RPMI7951 (cell line): Measurements from ENCODE around the gene ST6GAL1. TPM values are rescaled to one million over a fixed set of nuclear protein-coding genes. Genes with fewer than 3 reads are reported as not detected.
"Not testable (repeated sequence)": the region's sequence is repeated elsewhere in the genome, so short reads cannot be mapped to it uniquely, and the experiment has no call there.

Source experiments
- DNase-seq: peaks from one replicate; pipeline ENCODE4 v3.0.0-alpha.2; 2012; ENCODE audit warnings: low read depth
- total RNA-seq: library from RNA; depleted of rRNA; stranded (reverse); fragments of >200 nt; shearing (Covaris generic); gene quantifications from 2 replicates; pipeline ENCODE4 v1.2.3, GENCODE V29; 2014

ST6GAL1 gene
- total RNA-seq, 1 experiment from 2014 or later, result 2.0 TPM

DNA sequence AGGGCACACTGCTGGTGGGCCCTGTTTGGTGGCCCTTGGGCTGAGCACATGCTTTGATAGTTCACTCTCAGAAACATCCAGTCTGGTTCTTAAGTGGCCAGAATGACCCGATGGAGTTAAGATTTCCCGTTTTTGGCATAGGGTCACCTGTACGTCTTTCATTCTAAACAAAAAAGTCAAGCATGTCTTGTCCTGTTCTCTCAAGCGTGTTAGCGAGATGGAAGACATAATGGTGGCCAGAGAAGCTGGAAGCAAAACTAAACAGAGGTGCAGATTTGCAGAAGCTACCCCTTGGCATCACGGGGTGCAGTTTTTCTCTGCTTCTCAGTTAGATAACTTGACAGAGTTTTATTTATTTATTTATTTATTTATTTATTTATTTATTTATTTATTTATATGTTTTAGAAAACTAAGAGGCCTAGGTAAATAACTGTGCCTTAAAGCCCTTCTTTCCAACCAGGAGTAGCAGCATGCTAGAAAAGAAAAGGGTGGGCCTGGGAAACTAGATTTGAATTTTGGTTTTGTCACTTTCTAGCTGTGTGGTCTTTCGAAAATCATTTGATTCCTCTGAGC lies 63.0 kb downstream of the ST6GAL1 start:
- DNase-seq, result no peak

DNA sequence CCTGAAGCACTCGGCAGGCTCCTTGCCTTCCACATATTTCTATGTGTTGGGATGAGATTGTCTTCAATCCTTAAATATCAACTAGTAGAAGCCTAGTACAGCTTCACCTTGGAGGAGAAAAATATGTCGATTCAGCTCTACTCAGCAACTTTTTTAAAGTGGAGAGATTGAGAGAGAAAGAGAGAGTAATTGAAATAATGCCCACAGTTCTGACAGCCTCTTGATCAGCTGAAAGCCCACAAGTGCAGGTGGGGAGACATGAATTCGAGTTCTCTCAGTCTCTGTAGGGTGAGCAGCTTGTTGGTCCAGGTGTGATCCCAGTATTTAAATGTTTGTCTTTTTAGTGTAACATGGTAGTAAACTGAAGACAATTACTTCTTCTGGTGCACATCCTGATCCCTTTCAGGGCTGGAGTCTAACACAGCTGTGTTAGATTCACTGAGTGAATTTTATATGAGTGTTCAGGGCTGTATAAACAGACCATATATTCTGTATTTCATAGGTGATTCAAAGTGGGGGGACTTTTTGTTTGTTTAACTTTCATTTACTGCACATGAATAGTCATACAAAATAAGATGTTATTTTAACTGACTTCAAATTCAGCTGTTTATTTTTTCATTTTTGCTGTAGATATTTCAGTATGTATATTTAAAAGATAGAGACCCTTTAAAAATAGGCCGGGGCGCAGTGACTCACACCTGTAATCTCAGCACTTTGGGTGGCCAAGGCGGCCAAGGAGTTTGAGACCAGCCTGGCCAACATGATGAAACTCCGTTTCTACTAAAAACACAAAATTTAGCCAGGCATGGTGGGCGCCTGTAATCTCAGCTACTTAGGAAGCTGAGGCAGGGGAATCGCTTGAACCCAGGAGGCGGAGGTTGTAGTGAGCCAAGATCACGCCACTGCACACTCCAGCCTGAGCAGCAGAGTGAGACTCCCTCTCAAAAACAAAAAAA lies 64.0 kb downstream of the ST6GAL1 start:
- DNase-seq, result no peak

DNA sequence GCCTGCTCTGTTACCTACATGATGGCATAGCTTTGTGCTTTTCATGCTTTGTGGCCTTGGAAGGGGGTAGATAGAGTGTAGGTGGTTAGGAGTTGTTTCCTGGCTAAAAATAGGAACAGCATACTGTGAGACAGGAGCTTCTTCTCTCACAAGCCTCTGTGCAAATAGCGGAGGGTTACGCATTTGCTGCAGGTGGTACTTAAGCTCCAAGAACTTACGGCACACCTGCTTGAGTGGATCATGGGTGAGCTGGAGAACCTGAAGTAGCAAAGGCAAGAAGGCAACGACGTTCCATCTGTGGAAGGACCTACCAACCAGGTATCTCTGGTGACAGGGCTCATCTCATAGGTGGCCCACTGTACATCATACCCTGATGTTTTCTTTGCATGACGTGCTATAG lies 66.0 kb downstream of the ST6GAL1 start:
- DNase-seq, result no peak

DNA sequence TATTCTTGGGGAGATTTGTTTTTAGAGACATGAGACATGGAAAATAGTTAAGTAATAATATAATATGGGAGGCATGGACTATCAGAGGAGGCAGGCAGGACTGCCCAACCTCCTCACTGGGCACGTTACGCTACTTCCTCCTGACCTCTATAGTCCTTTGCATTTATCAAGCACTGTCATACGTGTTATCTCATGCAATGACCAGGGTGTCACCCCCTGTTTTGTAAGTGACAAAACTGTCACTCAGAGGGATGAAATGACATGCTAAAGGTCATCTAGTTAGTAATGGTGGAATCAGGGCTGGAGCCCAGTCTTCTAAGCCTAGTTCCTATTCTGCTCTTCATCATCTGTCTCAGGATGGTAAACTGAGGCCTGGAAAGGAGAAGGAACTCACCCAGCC lies 66.7 kb downstream of the ST6GAL1 start:
- no peak for DNase-seq

DNA sequence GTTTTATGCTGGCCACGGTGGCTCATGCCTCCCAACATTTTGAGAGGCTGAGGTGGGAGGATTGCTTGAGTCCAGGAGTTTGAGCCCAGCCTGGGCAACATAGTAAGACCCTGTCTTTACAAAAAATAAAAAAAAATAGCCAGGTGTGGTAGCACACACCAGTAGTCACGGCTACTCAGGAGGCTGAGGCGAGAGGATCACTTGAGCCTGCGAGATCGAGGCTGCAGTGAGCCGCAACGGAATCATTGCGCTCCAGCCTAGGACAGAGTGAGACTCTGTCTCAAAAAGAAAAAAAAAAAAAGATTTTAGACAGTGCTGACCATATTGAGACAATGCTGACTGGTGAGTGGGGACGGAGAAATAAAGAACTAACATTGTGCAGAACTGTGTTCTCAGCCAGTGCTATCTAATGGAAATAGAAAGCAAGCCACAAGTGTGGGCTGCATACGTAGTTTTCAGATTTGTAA lies 67.2 kb downstream of the ST6GAL1 start:
- no peak for DNase-seq

DNA sequence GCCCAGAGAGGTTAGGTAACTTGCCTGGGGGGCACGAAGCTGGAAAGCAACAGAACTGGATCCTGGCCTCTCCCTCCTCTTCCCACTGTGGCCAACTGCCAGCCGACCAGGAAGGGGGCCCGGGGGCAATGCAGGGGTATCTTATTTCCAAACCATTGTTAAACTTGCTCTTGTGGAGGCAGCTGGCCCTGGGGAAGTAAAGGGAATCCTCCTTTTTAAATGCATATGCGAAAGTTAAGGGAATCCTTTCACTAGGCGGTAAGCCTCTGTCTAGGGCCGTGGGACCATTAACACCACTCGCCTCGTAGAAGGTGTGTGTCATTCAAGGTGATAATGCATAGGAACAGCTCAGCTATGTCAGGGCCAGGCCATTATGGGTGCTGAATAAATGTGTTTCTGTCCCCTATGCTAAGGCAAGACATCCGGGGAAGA lies 68.6 kb downstream of the ST6GAL1 start:
- DNase-seq, result no peak

DNA sequence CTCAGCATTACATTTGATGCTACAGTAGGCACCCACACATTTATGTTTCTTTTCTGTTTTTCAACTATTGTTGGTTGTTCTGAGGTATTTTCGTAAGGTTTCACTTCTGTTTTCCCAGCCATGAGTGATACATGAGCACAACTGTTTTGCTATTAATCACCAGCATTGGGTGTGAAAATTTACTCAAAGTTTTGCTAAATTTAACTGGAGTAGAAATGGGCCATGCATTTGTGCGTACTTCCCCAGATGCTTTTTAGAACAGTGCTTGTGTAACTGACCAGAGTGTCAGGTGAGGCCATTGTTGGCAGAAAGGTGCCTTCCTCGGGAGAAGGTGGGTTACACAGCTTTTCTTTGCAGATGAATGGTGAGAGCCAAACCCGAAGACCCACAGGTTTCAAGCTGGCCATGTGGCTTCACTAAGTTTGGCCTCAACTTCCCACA lies 70.4 kb downstream of the ST6GAL1 start:
- no peak for DNase-seq

DNA sequence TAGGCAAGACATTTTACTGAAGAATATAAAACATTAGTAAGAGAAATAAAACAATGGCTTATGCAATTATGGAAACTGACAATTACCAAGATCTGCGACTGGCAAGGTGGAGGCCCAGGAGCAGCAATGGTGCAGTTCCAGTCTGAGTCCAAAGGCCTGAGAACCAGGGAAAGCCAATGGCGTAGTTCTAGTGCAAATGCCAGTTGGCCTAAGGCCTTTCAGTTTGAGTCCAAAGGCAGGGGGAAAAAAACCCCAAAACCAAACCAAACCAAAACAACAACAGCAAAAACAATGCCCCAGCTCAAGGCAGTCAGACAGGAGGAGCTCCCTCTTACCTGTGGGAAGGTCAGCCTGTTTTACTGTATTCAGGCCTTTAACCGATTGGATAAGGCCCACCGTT lies 72.6 kb downstream of the ST6GAL1 start:
- DNase-seq, result no peak

DNA sequence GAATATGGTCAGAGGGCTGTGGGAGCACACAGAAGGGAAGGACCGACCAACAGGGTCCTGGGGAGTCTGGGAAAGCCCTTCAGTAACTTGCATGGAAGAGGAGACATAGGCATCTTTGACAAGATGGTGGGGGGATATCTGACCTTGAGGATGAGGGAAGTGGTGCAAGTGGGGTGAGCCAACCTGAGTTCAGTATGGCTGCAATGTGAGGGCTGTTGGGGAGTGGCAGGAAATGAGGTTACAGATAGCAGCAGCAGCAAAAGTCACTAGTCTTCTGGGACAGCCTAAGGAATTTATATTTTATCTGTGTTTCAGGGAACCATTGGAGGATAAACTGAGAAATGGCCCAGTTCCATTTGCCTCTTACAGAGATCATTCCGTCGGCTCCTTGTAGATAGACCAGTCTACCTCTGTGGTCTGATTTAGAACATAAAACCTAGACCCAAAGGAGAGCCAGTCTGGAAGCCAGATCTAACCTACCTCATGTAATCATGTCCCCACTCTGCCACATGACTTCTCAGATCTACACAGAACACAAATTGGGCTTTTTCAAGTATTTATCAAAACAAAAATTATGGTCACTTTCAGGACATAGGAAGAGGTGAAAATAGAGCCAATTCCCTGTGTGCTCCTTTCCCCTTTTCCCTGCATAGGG lies 75.6 kb downstream of the ST6GAL1 start:
- DNase-seq, result no peak

DNA sequence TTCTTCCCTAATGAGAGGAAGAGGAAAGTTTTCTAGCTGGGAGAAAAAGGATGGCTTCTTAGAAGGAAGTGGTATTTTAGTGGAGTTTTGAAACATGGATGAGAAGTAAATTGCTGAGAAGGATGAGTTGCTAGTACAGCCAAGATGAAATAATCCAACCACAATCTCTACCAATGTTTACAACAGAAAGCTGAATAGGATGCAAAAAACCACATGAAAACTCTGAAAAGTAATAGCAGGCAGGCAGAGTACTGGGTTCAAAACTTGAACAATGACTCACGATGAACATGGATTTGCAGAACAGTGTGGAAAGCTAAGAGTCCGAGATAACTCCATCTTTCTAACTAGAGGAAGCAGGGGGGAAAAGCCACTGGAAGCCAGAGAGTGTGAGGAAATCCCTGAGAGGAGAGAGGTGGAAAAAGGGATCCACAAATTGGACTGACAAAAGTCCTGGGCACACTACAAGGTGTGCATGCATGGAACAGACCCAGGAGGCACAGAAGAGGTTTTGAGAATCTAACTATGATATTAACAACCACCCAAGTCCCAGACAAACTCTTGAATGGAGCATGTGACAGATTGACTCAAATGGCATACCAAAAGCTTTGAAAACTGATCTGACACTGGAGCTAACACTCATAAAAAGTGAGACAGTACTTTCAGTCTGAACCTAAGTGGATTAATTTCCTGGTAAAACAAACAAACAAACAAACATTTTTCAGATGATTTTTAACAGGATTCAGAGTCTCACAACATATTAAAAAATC lies 76.7 kb downstream of the ST6GAL1 start:
- DNase-seq, result no peak

DNA sequence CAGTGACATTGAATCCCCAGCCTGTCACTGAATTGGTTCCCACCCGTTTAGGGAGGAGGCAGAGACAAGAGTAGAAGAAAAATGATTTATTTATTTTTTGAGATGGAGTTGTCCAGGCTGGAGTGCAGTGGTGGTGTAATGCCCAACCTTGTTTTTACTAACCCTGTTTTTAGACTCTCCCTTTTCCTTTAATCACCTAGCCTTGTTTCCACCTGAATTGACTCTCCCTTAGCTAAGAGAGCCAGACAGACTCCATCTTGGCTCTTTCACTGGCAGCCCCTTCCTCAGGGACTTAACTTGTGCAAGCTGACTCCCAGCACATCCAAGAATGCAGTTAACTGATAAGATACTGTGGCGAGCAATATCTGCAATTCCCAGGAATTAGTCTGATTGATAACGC lies 80.1 kb downstream of the ST6GAL1 start:
- not testable (repeated sequence) for DNase-seq

DNA sequence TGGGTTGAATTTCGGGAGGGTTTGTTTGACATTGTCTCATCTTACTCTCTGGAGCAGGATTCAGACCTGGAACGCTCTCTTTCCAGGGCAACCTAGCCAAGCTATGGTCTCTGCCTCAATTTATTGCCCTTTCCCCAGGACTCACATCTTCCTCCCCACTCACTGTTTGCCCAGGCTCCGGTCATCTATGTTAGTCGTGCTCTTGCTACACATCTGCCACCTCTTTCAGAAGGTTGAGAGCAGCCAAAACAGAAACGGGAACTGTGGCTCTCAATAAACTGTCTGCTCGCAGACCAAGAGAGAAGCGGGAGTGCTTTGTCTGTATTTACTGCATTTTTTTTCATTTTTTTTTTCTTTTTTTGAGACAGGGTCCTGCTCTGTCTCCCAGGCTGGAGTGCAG lies 81.6 kb downstream of the ST6GAL1 start:
- DNase-seq, result no peak

DNA sequence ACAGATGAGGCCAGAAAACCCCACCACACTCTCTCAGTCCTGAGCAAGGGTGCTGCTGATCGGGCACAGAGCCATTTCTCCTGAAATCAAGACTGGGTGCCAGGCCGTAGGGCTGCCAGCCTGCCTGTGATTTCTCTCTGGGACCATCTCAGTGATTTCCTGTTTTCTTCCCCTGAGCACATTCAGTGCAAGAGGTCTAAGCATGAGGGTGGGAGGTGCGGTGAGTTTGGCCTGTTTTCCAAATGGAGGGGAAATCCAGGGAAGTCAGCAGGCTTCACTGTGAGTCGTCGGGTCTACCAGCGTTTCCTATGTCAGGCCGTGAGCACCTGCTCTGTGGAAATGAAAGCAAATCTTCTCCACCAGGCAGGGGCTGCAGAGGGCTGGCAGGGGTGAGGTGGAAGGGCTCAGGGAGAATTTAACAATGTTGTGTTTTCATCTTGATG lies 82.3 kb downstream of the ST6GAL1 start:
- DNase-seq, result no peak

DNA sequence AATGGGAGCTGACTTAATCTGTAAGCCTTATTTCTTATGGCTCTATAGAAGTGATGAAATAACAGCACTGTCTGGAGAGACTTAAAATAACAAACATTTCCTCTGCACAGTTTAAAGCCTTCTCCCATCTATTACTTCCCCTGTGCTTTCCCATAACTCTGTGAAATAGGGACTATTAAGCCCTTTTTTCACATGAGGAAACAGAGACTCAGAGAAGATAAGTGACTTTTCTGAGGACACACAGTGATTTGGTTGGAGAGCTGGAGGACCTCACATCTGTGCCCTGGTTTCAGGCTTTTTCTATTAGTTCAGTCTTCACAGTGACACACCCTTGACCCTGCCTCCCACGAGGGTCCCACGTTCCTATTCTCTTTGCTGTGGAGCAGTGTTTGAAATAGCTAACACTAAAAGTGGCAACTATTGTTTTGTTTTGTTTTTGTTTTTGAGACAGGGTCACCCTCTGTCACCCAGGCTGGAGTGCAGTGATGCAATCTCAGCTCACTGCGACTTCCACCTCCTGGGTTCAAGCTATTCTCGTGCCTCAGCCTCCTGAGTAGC lies 82.9 kb downstream of the ST6GAL1 start:
- DNase-seq, result no peak

DNA sequence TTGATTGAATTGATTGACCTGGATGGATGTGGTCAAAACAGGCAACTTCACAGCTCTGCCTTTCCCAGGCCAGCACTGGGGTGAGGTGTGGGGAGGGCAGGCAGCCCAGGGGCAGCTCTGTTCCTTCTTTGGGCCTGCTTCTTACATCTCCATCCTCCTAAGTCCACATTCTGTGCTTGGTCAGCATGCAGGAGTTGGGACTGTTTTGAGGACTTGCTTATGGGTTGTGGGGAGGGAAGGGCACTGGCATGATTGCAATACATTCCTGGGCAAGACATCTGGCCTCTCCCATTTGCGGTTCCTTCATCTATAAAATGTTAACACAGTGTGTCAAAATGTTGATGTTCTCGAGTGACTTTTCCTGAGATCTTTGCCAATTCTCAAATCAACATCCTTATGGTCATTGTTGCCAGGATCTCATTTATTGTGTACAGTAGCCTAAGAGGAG lies 84.1 kb downstream of the ST6GAL1 start:
- no peak for DNase-seq

DNA sequence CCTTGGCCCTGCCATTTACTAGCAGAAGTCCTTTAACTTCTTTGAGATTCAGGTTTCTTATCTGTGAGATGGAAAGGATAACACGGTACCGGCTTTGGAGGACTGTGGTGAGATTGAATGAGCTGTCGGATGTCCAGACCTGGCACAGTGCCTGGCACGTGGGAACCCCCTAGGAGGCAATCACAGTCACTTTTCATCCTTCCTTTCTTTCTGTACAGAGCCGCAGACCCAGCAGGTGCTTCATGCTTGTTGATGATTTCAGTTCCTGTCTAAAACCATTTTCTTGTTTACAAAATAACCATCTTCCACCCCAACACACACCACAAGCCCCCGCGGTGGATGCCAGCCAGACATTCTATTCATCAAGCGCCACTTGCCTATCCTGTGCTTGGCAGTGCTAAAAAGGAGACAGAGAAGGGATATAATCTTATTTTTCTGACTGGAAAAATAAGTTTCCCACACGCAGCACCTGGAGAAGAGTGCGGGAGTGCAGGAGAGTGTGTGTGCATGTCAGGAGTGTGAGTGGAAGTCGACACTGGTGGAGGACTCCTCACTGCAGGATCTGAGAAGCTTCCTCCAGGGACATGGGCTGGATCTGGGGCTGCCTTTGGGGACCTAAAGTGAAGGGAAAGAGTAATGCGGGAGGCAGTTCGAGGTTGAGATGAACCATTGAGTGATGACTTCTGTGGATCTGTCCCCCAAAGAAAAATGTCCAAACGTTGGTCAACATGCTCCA lies 85.7 kb downstream of the ST6GAL1 start:
- DNase-seq, result no peak

DNA sequence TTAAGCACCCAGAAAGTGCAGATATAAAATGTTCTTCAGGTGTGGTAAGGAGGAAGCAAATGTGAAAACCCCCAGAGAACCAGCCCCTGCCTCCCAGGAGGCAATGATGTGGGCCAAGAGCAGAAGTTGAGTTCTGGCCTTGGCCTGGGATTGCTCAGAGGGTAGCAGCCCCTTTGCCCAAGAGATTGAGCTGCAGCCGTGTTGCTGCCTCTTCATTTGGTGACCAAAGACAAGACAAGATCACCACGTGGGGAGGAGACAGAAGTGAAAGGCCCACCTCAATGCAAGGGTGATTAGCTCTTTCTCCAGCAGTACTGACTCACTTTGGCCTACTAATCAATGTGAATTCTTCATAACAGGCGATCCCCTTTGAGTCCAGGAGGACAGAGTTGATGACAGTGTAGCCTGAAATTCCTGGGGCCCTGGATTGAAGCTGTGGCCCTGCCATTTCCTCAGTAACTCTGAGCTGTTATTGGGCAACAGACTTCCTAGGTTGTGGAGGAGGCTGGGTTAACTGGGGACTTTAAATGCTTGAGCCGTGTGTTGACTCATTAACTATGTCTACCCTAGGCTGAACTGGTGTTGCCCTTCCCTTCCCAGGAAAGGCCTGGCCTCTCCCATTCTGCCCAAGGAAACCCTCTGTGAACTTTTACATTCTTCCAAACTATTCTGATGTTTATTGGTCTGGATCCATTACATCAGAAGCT lies 86.5 kb downstream of the ST6GAL1 start:
- DNase-seq, result no peak

DNA sequence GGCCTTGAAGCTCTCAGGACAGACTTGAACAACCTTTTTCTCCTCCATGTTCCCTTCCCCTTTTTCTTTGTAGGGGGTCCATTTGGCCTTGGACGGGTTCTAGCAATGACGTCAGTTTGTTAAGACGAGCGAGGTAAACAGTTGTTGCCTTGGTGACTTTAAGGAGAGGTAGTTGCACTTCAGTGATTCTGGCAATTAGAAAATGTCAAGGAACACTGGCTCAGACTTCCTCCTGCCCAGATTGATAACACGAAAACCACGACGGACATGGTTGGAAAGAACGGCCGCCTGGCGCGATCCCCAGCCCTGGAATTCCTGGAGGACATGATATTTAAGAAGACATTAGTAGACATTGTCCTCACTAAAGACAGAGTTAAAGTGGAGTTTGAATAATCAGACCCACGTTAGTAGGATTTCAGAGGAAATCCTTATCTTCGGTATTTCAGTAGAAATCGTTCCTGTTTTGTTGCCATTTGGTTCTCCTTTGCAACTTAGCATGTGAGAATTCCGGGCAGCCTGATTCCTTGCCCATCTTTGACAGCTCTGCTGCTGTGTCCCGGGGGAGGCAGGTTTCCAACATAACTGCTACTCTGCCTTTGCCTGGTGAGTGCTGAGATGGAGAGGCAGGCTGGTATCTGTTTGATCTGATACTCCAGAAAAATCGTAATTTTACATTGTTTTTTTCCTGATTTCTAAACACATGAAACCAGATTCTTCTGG lies 87.3 kb downstream of the ST6GAL1 start:
- no peak for DNase-seq

DNA sequence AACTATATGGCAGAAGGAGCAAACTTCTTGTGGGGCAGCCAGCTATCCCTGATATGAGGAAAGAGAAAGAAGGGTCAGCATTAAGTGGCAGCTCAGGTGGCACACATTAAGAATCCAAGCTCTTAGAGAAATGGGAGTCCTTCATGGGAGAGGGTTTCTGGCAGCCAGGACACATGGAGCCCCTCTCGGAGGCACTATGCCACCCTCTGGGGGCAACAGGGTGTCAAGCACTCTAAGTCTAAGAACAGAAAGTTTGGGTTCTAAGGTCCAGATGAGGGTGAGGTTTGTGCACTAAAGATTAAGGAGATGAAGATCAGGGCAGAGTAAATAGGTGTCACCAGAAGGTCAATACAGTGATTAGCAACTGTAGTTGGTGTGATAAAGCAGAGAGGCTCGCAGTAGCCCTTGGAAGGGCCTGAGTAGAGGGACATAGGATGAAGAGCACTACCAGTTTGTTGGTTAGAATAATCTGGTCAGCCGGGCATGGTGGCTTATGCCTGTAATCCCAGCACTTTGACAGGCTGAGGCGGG lies 89.3 kb downstream of the ST6GAL1 start:
- no peak for DNase-seq
